ENCODE results near the gene SLC22A6.

The SLC22A6 gene

DNA sequence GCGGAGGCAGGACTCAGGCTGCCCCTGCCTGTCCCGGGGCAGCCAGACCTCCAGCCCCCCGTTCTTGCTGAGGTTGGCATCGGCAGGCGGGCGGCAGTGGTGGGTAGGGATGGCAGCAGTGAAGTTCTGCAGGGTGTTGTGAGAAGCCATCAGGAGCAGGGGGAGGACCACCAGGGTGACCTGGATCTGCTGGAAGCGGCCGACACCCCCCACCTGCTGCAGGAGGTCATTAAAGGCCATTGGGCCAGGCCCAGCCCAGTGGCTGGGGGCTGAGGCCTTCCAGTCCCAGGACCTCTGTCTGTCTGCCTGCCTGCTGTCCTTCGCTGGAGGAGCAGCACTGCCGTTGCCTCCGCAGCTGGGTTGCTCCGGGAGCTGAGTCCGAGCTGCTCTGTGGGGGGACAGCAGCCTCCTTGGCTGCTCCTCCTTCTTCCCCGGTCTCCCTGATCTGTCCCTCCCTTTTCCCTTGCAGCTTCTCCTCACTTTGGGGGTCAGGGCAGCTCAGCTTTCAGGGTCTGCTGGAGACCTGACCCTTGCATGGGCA is at the start of gene SLC22A6:
TSS of gene SLC22A6 (minus strand) at position 517 of the 541 bp plus-strand sequence. CDS start at position 240, 277 bp downstream.
- no peak for DNase-seq

- DNase-seq, result no peak
These were observed 47.7 kb upstream of the SLC22A6 start for GRCh38 chr11:63032457-63032856.

DNA sequence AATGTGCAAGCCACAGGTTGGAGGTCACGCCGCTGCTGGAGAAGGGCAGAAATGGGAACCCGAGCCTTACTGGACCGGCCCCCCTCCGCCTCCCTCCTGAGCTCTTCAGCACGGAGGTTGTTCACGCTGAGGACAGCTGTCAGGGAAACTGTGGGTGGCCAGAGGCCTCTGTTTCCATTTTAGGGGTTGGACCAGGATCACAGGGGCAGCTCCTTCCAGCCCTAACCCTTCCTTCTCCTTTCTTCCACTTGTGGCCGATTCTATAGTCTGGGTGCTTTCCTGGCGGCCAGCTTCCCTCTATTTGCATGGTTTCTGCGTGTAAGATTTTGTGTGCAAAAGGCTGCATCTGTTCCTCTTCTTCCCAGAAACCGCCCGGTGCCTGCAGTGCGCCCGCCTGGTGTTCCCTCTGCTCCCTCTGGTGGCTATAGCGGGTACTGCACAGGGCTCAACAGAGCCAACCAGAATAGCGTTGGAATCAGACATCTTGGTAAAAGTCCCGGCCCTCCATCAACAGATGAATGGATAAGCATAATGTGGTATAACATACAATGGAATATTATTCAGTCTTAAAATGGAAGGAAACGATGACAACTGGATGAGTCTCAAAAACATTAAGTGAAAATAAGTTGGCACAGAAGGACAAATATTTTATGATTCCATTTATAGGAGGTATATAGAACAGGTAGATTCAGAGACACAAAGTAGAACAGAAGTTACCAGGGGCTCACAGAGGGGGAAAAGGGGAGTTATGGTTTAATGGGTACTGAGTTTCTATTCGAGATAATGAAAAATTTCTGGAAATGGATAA is 39.3 kb upstream of the SLC22A6 start:
- peak; percentile 80 for DNase-seq

GRCh38 chr11:63023222-63023814 is 38.6 kb upstream of the SLC22A6 start:
- no peak for DNase-seq

DNA sequence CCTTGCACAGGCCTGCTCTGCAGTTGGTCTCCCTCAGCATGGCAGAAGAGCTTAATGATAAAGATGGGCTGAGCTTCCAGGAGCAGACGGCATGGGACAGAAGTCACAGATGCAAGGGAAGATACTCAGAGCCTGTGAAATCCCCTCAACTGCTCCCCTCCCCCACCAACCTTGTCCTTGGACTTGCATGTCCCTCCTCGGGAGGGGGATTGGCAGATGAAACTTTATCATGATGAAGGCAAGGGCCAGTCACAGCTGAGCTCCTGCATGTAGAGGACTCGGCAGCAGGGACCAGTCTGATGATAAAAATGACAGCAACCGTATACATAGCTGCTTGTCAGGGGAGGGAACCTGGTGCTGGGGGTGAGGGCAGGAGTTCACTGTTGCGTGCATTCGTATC is 37.7 kb upstream of the SLC22A6 start:
- DNase-seq, result no peak

- no peak for DNase-seq
These were observed 36.0 kb upstream of the SLC22A6 start for GRCh38 chr11:63020671-63021291.

GRCh38 chr11:63019506-63019905 is 34.7 kb upstream of the SLC22A6 start:
- DNase-seq, result no peak

GRCh38 chr11:63017306-63017974 is 32.7 kb upstream of the SLC22A6 start:
- DNase-seq, result no peak

GRCh38 chr11:63015521-63016215 is 30.9 kb upstream of the SLC22A6 start, which contains the start of gene SLC22A8:
TSS of gene SLC22A8 (minus strand) at chr11:63015841. CDS start at chr11:63014958, 883 bp downstream.
- no peak for DNase-seq

DNA sequence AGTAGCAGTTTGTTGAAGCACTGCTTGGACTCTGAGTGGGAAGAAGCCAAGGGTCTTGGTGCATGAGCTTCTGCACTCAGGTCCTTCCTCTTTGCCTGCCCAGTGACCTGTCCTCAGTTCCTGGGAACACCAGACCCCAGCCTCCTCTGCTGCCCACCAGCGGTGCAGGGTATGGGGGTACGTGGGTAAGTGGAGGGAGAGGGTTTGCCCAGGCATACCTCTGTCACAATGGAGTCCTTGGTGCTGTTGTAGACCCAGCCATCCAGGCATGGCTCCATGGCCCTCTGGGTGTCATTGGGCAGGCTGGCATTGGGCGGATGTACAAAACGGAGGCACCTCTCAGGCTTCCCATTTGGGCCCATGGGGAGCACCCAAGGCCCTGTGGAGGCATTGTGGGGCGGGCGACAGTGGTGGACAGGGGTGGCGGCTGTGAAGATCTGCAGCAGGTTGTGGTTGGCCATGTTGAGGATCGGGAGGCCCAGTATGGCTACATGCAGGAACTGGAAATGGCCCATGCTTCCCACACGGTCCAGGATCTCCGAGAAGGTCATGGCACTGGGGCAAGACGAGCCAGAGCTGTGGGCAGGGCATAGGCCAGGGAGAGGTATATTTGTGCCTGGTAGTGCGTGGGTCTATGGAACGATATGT is 29.8 kb upstream of the SLC22A6 start:
- no peak for DNase-seq

DNA sequence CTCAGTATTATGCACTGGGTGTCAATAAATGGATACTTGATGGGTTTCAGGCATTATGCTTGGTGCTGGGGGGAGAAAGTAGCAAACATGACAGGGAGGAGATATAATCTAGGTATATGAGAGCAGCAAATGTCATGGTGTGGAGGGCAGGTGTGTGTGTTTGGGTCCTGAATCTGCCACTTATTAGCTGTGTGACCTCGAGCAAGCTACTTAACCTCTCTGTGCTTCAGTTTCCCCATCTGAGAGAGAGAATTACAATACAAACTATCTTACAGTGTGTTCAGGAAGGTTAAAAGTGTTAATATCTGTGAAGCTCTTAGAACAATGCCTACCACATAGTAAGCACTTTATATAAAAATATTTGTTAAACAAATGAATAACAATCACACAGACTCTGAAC is 28.1 kb upstream of the SLC22A6 start:
- DNase-seq, result no peak

DNA sequence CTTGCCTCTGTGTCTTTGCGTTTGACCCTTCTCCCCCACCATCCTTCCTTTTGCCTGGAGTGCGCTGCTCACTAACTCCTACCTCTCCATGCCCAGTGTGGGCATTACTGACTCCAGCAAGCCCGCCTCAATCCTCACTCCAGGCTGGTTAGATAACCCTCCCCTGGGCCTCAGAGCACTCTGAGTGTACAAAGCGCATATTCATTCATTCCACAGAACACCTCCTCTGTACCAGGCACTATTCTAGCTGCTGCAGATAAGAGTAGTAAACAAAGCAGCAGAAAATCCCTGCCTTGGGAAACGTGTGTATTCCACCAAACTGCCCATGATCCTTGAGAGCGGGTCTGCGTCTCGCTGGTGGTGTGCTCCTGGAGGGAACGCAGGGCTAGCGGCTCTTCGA is 27.7 kb upstream of the SLC22A6 start:
- DNase-seq, result no peak

GRCh38 chr11:63010934-63011439 is 26.2 kb upstream of the SLC22A6 start:
- no peak for DNase-seq

GRCh38 chr11:63007920-63008319 is 23.2 kb upstream of the SLC22A6 start:
- no peak for DNase-seq

- no peak for DNase-seq
These were observed 16.7 kb upstream of the SLC22A6 start for GRCh38 chr11:63001456-63001855.

- no peak for DNase-seq
These were observed 14.9 kb upstream of the SLC22A6 start for GRCh38 chr11:62999649-63000048.

- DNase-seq, result no peak
These were observed 14.4 kb upstream of the SLC22A6 start for GRCh38 chr11:62999156-62999555.

GRCh38 chr11:62996271-62996670 is 11.5 kb upstream of the SLC22A6 start:
- no peak for DNase-seq

- DNase-seq, result no peak
These were observed 10.0 kb upstream of the SLC22A6 start for GRCh38 chr11:62994775-62995174.

DNA sequence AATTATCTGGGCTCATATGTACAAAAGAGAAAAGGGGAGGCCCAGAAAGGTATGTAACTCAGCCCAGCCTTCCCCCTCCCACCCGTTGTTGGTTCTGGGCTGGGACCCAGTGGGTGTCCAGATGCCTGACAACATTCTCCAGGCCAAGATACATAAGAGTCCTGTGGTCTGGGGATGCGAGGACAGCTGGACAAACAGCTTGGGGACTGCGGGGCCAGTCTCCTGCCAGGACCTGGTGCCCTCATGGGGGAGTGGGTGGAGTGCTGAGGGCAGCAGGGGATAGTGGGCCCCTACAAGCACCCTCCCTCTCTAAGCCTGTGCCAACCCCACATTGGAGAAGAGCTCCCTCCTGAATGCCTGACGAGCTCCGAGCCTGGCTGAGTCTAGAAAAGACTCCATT is 3.5 kb upstream of the SLC22A6 start:
- DNase-seq, result no peak

GRCh38 chr11:62985041-62985750 is 429 bp upstream of the SLC22A6 start:
- DNase-seq, result no peak

Data from CD4-positive, alpha-beta T cell treated with Interleukin-17A for 1 hour (primary cell).